Tibial artery (tissue), 4 donors: Measurements from ENCODE around the gene LY6G5B.

Source experiments
- DNase-seq, 2 donors: peaks; one replicate each; pipeline ENCODE4 v3.0.0-alpha.2; 2019
- H3K27ac ChIP-seq, 2 donors: fragments of 200-600 bp; sonication (generic) in 1 of 2; 1 replicate in 1 of 2; 2 replicates in 1 of 2; pipeline ENCODE4 v1.5.1; 2018 to 2019; ENCODE audit warnings: mild to moderate bottlenecking in 1 of 2
- H3K27me3 ChIP-seq, 2 donors: fragments of 200-600 bp; sonication (generic) in 1 of 2; one replicate each; pipeline versions ENCODE4 v1.5.1 to v1.6.0; 2016 to 2019
- H3K36me3 ChIP-seq, 3 donors: fragments of 200-600 bp; sonication (generic) in 2 of 3; one replicate each; pipeline ENCODE4 v1.5.1; 2016 to 2019; ENCODE audit warnings: mild to moderate bottlenecking in 2 of 3
- H3K4me1 ChIP-seq, 4 donors: fragments of 200-600 bp; sonication (generic) in 2 of 4; 1 replicate in 3 of 4; 2 replicates in 1 of 4; pipeline ENCODE4 v1.5.1; 2016 to 2019
- H3K4me3 ChIP-seq, 2 donors: fragments of 200-600 bp; sonication (generic) in 1 of 2; 1 replicate in 1 of 2; 2 replicates in 1 of 2; pipeline ENCODE4 v1.5.1; 2018 to 2019; ENCODE audit warnings: mild to moderate bottlenecking in 2 of 2
- H3K9me3 ChIP-seq, 3 donors: fragments of 200-600 bp; sonication (generic) in 1 of 3; one replicate each; pipeline ENCODE4 v1.5.1; 2016 to 2019
- CTCF ChIP-seq, 2 experiments: fragments of 200-600 bp in 1 of 2; fragments of 450-650 bp in 1 of 2; IDR thresholded peaks; one replicate each; pipeline ENCODE4 v1.5.1; 2017 to 2019; ENCODE audit warnings: antibody characterized with exemption in 2 of 2, mild to moderate bottlenecking in 1 of 2, moderate library complexity in 1 of 2
- intact Hi-C: fragments of 100-400 bp; cut with DNase I; formaldehyde crosslinking; loops from one replicate; pipeline ENCODE4 v1.15.0; 2023; ENCODE audit warnings: low total_unique reads

The LY6G5B gene

GRCh38 chr6:31669676-31670075, at the start of gene LY6G5B:
Gene LY6G5B (plus strand): TSS chr6:31669976. CDS start chr6:31670951, 975 bp downstream.
- Histone ChIP-seq H3K36me3 (peaks cover 58 to 72% (median 64%) of the 10 kb centered on the region in 3 donors), H3K27ac (no peak within 1 kb of the TSS), H3K9me3 (no peaks in the 10 kb centered on the region), H3K27me3 (no peaks in the 10 kb centered on the region), H3K4me1 (peaks cover 0 to 31% (median 18%) of the 10 kb centered on the region in 4 donors), H3K4me3 (no peak within 1 kb of the TSS)
- intact Hi-C loops: loop anchor here (5.0 kb wide), 1 partner anchor 168 kb away; no protein-coding TSS in a partner anchor
- no peak for TF ChIP-seq CTCF (IDR thresholded peaks at IDR 0.05)
- no peak for DNase-seq

GRCh38 chr6:31620586-31621319, 49.0 kb upstream of the LY6G5B start, which contains the start of gene PRRC2A:
Gene PRRC2A (plus strand): TSS chr6:31620715. CDS start chr6:31622790, 2,075 bp downstream.
- Histone ChIP-seq H3K4me3 (peak within 1 kb of the TSS; percentile 63 to 79), H3K36me3 (peaks cover 20 to 26% (median 23%) of the 10 kb centered on the region in 3 donors), H3K4me1 (peaks cover 0 to 16% (median 7%) of the 10 kb centered on the region in 4 donors), H3K27ac (peak within 1 kb of the TSS; percentile 90 to 91), H3K9me3 (no peaks in the 10 kb centered on the region), H3K27me3 (no peaks in the 10 kb centered on the region)
- intact Hi-C loops: no loop called here
- peak in 1 of 2 donors; percentile 74 for DNase-seq
- TF ChIP-seq CTCF (IDR thresholded peaks at IDR 0.05): no peak

- peaks cover 0 to 16% (median 7%) of the 10 kb centered on the region in 4 donors for H3K4me1 ChIP-seq
- peak overlapping the region; percentile 63 to 79 for H3K4me3 ChIP-seq
- H3K36me3 ChIP-seq: peaks cover 26 to 32% (median 30%) of the 10 kb centered on the region in 3 donors
- no peaks in the 10 kb centered on the region for H3K9me3 ChIP-seq
- H3K27me3 ChIP-seq: no peaks in the 10 kb centered on the region
- H3K27ac ChIP-seq: peak overlapping the region; percentile 90 to 91
- no peak for TF ChIP-seq CTCF (IDR thresholded peaks at IDR 0.05)
- intact Hi-C loops: no loop called here
- no peak for DNase-seq
Observed at GRCh38 chr6:31621320-31621939, 48.3 kb upstream of the LY6G5B start.

GRCh38 chr6:31621991-31622390, 47.8 kb upstream of the LY6G5B start:
- H3K4me1 ChIP-seq: peaks cover 0 to 16% (median 7%) of the 10 kb centered on the region in 4 donors
- H3K27me3 ChIP-seq: no peaks in the 10 kb centered on the region
- H3K9me3 ChIP-seq: no peaks in the 10 kb centered on the region
- H3K4me3 ChIP-seq: peak overlapping the region; percentile 63 to 79
- no peak for DNase-seq
- peak overlapping the region; percentile 90 to 91 for H3K27ac ChIP-seq
- H3K36me3 ChIP-seq: peaks cover 32 to 38% (median 36%) of the 10 kb centered on the region in 3 donors
- no peak for TF ChIP-seq CTCF (IDR thresholded peaks at IDR 0.05)
- intact Hi-C loops: no loop called here

GRCh38 chr6:31622684-31623091, 47.1 kb upstream of the LY6G5B start:
- H3K4me1 ChIP-seq: peaks cover 0 to 16% (median 7%) of the 10 kb centered on the region in 4 donors
- no peaks in the 10 kb centered on the region for H3K27me3 ChIP-seq
- no peak for TF ChIP-seq CTCF (IDR thresholded peaks at IDR 0.05)
- H3K9me3 ChIP-seq: no peaks in the 10 kb centered on the region
- peak overlapping the region; percentile 90 to 91 for H3K27ac ChIP-seq
- H3K4me3 ChIP-seq: no peak overlapping the region
- H3K36me3 ChIP-seq: peaks cover 39 to 45% (median 43%) of the 10 kb centered on the region in 3 donors
- no peak for DNase-seq
- intact Hi-C loops: no loop called here
